Prostate gland (tissue), 2 donors: Measurements from ENCODE around the gene GDF7. TPM values are rescaled to one million over a fixed set of nuclear protein-coding genes. Genes with fewer than 3 reads are reported as not detected.

Experiments used
- DNase-seq: peaks from one replicate; pipeline ENCODE4 v3.0.0-alpha.2; 2019; ENCODE audit warnings: low spot score
- H3K27ac ChIP-seq, 2 donors: fragments of 200-600 bp; sonication (generic); 2 replicates each; pipeline ENCODE4 v1.5.1; 2017 to 2019
- H3K27me3 ChIP-seq: fragments of 200-600 bp; sonication (generic); replicated peaks from 2 replicates; pipeline ENCODE4 v1.5.1; 2019; ENCODE audit not compliant: insufficient read depth
- H3K36me3 ChIP-seq, 2 donors: fragments of 200-600 bp; sonication (generic); 1 replicate in 1 of 2; 2 replicates in 1 of 2; pipeline versions ENCODE4 v1.5.1 to v1.8.1; 2017 to 2019
- H3K4me1 ChIP-seq: fragments of 200-600 bp; sonication (generic); replicated peaks from 2 replicates; pipeline ENCODE4 v1.5.1; 2019
- H3K4me3 ChIP-seq, 2 donors: fragments of 200-600 bp; sonication (generic); 2 replicates each; pipeline ENCODE4 v1.5.1; 2017 to 2019
- H3K9me3 ChIP-seq: fragments of 200-600 bp; sonication (generic); 2 replicates; pipeline ENCODE4 v1.5.1; 2017
- POLR2A ChIP-seq: fragments of 450-650 bp; IDR thresholded peaks from one replicate; pipeline ENCODE4 v1.6.1; 2016; ENCODE audit warnings: antibody characterized with exemption, mild to moderate bottlenecking
- POLR2AphosphoS5 ChIP-seq: sonication (generic); formaldehyde crosslinking; IDR thresholded peaks from one replicate; pipeline ENCODE4 v1.6.1; 2017; ENCODE audit warnings: antibody characterized with exemption
- whole genome bisulfite sequencing: methylation state at CpG from one replicate; pipeline ENCODE4 v1.1.5; 2018; 5-methylcytosine and 5-hydroxymethylcytosine counted together
- intact Hi-C: fragments of 100-400 bp; cut with DNase I; formaldehyde crosslinking; loops from one replicate; pipeline ENCODE4 v1.14.2; 2022
- total RNA-seq, 2 donors: library from RNA; depleted of rRNA; stranded (reverse); fragments of >200 nt; gene quantifications; one replicate each; pipeline ENCODE4 v1.1.0, GENCODE V29; 2016
- TF ChIP-seq, protein P1 (sequence below), 4 experiments: fragments of 200-600 bp in 2 of 4; fragments of 450-650 bp in 2 of 4; sonication (generic) in 2 of 4; IDR thresholded peaks; 1 replicate in 3 of 4; 2 replicates in 1 of 4; pipeline ENCODE4 v1.5.1; 2016 to 2019; ENCODE audit warnings: antibody characterized with exemption in 4 of 4, mild to moderate bottlenecking in 2 of 4, moderate library complexity in 2 of 4

GDF7 gene
- total RNA-seq, 2 donors from 2014 or later, result 3.3 to 7.0 TPM

DNA sequence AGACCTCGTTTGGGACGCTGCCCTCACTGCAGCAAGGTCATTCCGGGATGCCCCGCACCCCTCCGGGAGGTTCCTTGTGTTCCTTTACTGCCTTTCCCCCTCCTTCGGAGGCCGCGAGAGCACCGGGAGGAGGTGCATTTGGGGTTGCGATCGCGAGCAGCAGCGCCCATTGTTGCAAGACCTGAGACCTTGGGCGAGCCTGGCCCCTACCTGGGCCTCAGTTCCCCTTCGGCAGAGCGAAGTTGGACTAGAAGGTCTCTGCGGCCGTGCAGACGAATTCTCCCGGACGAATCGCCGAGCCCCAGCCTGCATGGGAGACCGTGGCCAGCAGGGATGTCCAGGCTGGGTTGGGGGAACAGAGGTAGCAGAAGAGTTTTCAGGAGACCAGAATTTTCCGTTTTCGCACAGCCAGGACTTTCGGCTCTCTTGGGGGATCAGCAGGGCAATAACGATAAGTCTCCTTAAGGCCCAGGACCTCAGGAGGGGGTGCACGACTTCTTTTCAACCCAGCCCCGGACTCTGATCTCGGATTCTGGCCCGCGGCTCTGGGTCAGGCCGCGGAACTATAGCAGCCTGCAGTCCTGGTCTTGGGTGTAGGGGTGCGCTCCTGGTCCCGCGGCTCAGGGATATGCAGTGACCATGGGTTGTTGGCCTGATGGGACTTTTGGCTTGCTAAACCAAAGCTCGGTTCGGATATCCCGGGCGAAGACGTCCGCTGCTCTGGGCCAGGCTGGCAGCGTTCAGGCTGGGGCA, 2.8 kb downstream of the GDF7 start:
- Histone ChIP-seq H3K4me3 (no peak overlapping the region), H3K9me3 (no peaks in the 10 kb centered on the region), H3K27ac (no peak overlapping the region), H3K27me3 (peaks cover 10% of the 10 kb centered on the region), H3K36me3 (no peaks in the 10 kb centered on the region), H3K4me1 (peaks cover 5% of the 10 kb centered on the region)
- DNase-seq, result no peak
- intact Hi-C loops, result no loop called here
- TF ChIP-seq POLR2A, result no peak
- TF ChIP-seq POLR2AphosphoS5, result no peak
- TF ChIP-seq, protein P1, sequence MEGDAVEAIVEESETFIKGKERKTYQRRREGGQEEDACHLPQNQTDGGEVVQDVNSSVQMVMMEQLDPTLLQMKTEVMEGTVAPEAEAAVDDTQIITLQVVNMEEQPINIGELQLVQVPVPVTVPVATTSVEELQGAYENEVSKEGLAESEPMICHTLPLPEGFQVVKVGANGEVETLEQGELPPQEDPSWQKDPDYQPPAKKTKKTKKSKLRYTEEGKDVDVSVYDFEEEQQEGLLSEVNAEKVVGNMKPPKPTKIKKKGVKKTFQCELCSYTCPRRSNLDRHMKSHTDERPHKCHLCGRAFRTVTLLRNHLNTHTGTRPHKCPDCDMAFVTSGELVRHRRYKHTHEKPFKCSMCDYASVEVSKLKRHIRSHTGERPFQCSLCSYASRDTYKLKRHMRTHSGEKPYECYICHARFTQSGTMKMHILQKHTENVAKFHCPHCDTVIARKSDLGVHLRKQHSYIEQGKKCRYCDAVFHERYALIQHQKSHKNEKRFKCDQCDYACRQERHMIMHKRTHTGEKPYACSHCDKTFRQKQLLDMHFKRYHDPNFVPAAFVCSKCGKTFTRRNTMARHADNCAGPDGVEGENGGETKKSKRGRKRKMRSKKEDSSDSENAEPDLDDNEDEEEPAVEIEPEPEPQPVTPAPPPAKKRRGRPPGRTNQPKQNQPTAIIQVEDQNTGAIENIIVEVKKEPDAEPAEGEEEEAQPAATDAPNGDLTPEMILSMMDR (IDR thresholded peaks at IDR 0.05), result no peak
- 64% methylated on average over 38 of the region's 45 CpGs for WGBS

DNA sequence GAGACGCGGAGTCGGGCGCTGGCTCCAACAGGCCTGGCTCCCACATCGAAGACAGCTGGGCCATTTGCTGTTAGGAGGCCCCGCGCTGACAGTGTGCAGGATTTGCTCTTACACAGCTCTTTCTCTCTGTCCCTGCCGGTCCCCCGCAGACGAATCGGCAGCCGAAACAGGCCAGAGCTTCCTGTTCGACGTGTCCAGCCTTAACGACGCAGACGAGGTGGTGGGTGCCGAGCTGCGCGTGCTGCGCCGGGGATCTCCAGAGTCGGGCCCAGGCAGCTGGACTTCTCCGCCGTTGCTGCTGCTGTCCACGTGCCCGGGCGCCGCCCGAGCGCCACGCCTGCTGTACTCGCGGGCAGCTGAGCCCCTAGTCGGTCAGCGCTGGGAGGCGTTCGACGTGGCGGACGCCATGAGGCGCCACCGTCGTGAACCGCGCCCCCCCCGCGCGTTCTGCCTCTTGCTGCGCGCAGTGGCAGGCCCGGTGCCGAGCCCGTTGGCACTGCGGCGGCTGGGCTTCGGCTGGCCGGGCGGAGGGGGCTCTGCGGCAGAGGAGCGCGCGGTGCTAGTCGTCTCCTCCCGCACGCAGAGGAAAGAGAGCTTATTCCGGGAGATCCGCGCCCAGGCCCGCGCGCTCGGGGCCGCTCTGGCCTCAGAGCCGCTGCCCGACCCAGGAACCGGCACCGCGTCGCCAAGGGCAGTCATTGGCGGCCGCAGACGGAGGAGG, 3.5 kb downstream of the GDF7 start:
- Histone ChIP-seq H3K27ac (no peak overlapping the region), H3K4me1 (peaks cover 5% of the 10 kb centered on the region), H3K36me3 (no peaks in the 10 kb centered on the region), H3K27me3 (peaks cover 10% of the 10 kb centered on the region), H3K9me3 (no peaks in the 10 kb centered on the region), H3K4me3 (no peak overlapping the region)
- intact Hi-C loops, result no loop called here
- TF ChIP-seq POLR2AphosphoS5, result no peak
- TF ChIP-seq, protein P1 (IDR thresholded peaks at IDR 0.05), result no peak
- TF ChIP-seq POLR2A, result no peak
- 39% methylated on average over 32 of the region's 83 CpGs for WGBS
- no peak for DNase-seq

DNA sequence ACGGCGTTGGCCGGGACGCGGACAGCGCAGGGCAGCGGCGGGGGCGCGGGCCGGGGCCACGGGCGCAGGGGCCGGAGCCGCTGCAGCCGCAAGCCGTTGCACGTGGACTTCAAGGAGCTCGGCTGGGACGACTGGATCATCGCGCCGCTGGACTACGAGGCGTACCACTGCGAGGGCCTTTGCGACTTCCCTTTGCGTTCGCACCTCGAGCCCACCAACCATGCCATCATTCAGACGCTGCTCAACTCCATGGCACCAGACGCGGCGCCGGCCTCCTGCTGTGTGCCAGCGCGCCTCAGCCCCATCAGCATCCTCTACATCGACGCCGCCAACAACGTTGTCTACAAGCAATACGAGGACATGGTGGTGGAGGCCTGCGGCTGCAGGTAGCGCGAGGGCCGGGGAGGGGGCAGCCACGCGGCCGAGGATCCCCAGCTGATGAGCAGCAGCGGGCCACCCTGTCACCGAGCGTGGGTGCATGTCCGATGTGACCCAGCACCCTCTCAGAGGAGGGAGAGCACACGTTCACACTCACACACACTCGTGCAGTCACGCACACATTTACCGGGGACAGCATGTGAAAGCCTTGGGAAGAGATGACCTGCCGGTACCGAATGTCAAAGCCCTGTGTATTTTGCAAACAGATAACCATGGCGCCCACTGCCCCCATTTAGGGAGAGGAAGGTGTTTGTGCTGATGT, 4.2 kb downstream of the GDF7 start:
- peaks cover 5% of the 10 kb centered on the region for H3K4me1 ChIP-seq
- intact Hi-C loops, result no loop called here

DNA sequence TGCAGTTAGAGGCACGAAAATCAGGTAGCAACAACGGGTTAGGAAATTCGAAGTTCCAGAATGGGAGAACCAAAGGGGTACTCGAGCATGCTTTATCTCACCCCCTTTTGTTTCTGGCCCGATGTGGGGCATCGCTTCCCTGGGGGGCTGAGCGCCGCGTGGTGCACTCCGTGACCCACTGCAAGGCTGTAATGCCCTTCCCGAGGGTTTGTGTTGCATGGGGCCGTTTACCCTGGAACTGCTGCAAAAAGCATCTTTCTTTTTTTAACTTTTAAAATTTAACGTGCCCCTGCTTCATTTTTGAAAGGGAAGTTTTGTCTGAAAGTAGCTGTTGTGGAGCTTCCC, 4.8 kb downstream of the GDF7 start:
- Histone ChIP-seq H3K27me3 (peaks cover 8% of the 10 kb centered on the region), H3K36me3 (no peaks in the 10 kb centered on the region), H3K4me1 (peaks cover 2% of the 10 kb centered on the region), H3K4me3 (no peak overlapping the region), H3K27ac (no peak overlapping the region), H3K9me3 (no peaks in the 10 kb centered on the region)
- intact Hi-C loops, result no loop called here
- TF ChIP-seq POLR2AphosphoS5 (no peak), POLR2A (no peak)
- TF ChIP-seq, protein P1 (IDR thresholded peaks at IDR 0.05), result no peak
- DNase-seq, result no peak
- 31% methylated on average over 13 of the region's 13 CpGs for WGBS

More for the DNA sequence above, 4.2 kb downstream of the GDF7 start:
- H3K9me3 ChIP-seq, result no peaks in the 10 kb centered on the region
- H3K27me3 ChIP-seq, result peaks cover 9% of the 10 kb centered on the region
- H3K36me3 ChIP-seq, result no peaks in the 10 kb centered on the region
- no peak for DNase-seq
- TF ChIP-seq, protein P1 (IDR thresholded peaks at IDR 0.05), result no peak
- TF ChIP-seq POLR2AphosphoS5, result no peak
- 31% methylated on average over 54 of the region's 60 CpGs for WGBS
- no peak overlapping the region for H3K27ac ChIP-seq
- no peak overlapping the region for H3K4me3 ChIP-seq
